Skeletal muscle satellite cell (primary cell): ENCODE data around the gene ARMS2.
A peak's percentile ranks its signal among the peaks of the same experiment; 100 is the strongest.

Source experiments
- H3K27me3 ChIP-seq: 2 replicates; pipeline ENCODE4 v1.7.0; 2013; ENCODE audit warnings: low read length; ENCODE audit not compliant: control insufficient read depth, insufficient read depth
- H3K36me3 ChIP-seq: 2 replicates; pipeline ENCODE4 v1.7.0; 2013; ENCODE audit warnings: mild to moderate bottlenecking, control low read depth, low read length; ENCODE audit not compliant: insufficient read depth
- H3K4me1 ChIP-seq: 2 replicates; pipeline ENCODE4 v1.7.0; 2013; ENCODE audit warnings: low read length; ENCODE audit not compliant: control insufficient read depth, insufficient read depth
- H3K4me2 ChIP-seq: 2 replicates; pipeline ENCODE4 v1.7.0; 2013; ENCODE audit warnings: mild to moderate bottlenecking, low read length
- H3K4me3 ChIP-seq: 2 replicates; pipeline ENCODE4 v1.7.0; 2013; ENCODE audit warnings: low read length
- H3K9ac ChIP-seq: 2 replicates; pipeline ENCODE4 v1.7.0; 2013; ENCODE audit warnings: mild to moderate bottlenecking, low read depth, low read length, moderate library complexity
- H3K9me3 ChIP-seq: replicated peaks from 2 replicates; pipeline ENCODE4 v1.7.0; 2013; ENCODE audit warnings: mild to moderate bottlenecking, control low read depth, low read length

ARMS2 gene

DNA sequence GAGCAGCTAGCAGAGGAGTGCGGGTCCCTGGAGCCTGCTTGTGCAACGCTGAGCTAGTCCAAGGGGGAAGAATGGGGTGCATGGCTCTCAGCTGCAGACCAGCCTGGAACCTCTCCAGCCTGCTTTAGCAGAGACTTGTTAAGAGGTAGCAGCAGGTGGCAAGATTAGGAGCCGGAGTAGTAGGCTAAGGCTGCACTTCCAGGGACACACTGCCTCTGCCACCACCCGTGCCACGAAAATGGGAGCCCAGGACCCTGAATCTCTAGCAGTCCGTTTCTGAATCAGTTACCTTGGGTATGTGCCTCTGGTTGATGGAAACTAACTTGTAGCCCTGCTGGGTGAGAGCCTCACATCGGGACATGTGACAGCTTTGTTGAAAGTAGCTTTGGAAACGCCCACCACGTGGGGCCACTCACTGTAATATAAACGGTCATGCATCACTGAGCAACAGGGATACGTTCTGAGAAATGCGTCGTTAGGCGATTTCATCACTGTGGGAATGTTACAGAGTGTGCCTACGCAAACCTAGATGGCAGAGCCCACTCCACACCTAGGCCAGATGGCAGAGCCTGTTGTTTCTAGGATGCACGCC, 32.8 kb downstream of the ARMS2 start:
- H3K9me3 ChIP-seq, result no peaks in the 10 kb centered on the region
- H3K4me2 ChIP-seq, result no peak overlapping the region
- peaks cover 49% of the 10 kb centered on the region for H3K4me1 ChIP-seq
- H3K36me3 ChIP-seq, result peaks cover 76% of the 10 kb centered on the region
- H3K4me3 ChIP-seq, result no peak overlapping the region
- no peaks in the 10 kb centered on the region for H3K27me3 ChIP-seq
- no peak overlapping the region for H3K9ac ChIP-seq

DNA sequence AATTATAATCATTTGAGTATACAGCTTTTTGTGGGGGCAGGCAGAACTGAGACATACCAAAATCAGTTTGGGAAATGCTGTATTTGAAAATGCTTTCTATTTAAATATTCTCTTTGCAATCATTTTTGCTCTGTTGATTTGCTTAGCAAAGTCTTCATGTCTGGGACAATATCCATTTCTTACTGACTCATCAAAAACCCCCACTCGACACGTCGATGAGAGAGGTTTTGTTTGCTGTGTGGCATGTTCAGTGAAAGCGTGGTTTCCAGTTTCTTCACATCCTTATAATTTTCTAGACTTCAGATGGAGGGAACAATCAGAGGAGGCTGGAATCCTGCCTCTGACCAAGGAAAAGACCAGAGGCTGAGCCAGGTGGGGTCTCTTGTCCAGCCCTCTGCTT, 35.8 kb downstream of the ARMS2 start:
- peaks cover 78% of the 10 kb centered on the region for H3K36me3 ChIP-seq

GRCh38 chr10:122490786-122491680, 36.6 kb downstream of the ARMS2 start:
- H3K36me3 ChIP-seq, result peaks cover 70% of the 10 kb centered on the region
- peaks cover 70% of the 10 kb centered on the region for H3K4me1 ChIP-seq
- peak overlapping the region; percentile 13 for H3K4me3 ChIP-seq
- peak overlapping the region; percentile 23 for H3K4me2 ChIP-seq
- H3K27me3 ChIP-seq, result no peaks in the 10 kb centered on the region
- no peaks in the 10 kb centered on the region for H3K9me3 ChIP-seq
- peak overlapping the region; percentile 32 for H3K9ac ChIP-seq

More for the DNA sequence above, 35.8 kb downstream of the ARMS2 start:
- Histone ChIP-seq H3K27me3 (no peaks in the 10 kb centered on the region), H3K9me3 (no peaks in the 10 kb centered on the region), H3K4me2 (peak overlapping the region; percentile 6), H3K4me3 (no peak overlapping the region), H3K4me1 (peaks cover 70% of the 10 kb centered on the region), H3K9ac (peak overlapping the region; percentile 2)

GRCh38 chr10:122492006-122492405, 37.6 kb downstream of the ARMS2 start:
- Histone ChIP-seq H3K9ac (peak overlapping the region; percentile 32), H3K27me3 (no peaks in the 10 kb centered on the region), H3K4me2 (peak overlapping the region; percentile 23), H3K4me1 (peaks cover 63% of the 10 kb centered on the region), H3K36me3 (peaks cover 69% of the 10 kb centered on the region), H3K4me3 (no peak overlapping the region), H3K9me3 (no peaks in the 10 kb centered on the region)

- no peak overlapping the region for H3K9ac ChIP-seq
- H3K4me3 ChIP-seq, result peak overlapping the region; percentile 14
- peak overlapping the region; percentile 34 for H3K4me2 ChIP-seq
- H3K27me3 ChIP-seq, result no peaks in the 10 kb centered on the region
- H3K4me1 ChIP-seq, result peaks cover 59% of the 10 kb centered on the region
- peaks cover 70% of the 10 kb centered on the region for H3K36me3 ChIP-seq
- H3K9me3 ChIP-seq, result no peaks in the 10 kb centered on the region
These were observed 38.6 kb downstream of the ARMS2 start for GRCh38 chr10:122492999-122493481.

GRCh38 chr10:122493761-122494160, 39.3 kb downstream of the ARMS2 start:
- peaks cover 71% of the 10 kb centered on the region for H3K36me3 ChIP-seq

GRCh38 chr10:122494173-122494820, 39.8 kb downstream of the ARMS2 start:
- Histone ChIP-seq H3K4me3 (peak overlapping the region; percentile 45), H3K9ac (peak overlapping the region; percentile 45), H3K36me3 (peaks cover 70% of the 10 kb centered on the region), H3K9me3 (no peaks in the 10 kb centered on the region), H3K4me2 (peak overlapping the region; percentile 61), H3K27me3 (no peaks in the 10 kb centered on the region), H3K4me1 (peaks cover 70% of the 10 kb centered on the region)

More at GRCh38 chr10:122493761-122494160, 39.3 kb downstream of the ARMS2 start:
- H3K4me2 ChIP-seq, result peak overlapping the region; percentile 61
- H3K4me3 ChIP-seq, result peak overlapping the region; percentile 45
- H3K9me3 ChIP-seq, result no peaks in the 10 kb centered on the region
- H3K27me3 ChIP-seq, result no peaks in the 10 kb centered on the region
- H3K4me1 ChIP-seq, result peaks cover 65% of the 10 kb centered on the region
- no peak overlapping the region for H3K9ac ChIP-seq

DNA sequence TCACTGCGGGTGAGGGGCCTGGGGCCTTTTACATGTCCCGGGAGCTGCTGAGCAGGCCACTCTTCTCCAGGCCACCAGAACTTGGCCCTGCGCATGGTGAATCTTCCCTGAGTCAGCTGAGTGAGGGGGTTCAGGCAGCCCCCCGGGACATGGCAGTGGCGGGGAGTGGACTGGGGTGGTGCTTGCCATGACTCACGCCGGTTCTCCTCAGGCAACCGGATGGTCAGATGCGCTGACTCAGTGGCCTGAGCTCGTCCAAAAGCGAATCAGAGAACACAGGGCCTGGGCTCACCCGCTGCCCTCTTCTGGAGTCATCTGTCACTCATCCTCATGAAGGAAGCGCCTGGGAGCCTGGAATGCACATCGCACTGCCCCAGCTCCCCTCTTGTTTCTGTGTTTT, 40.4 kb downstream of the ARMS2 start:
- peak overlapping the region; percentile 45 for H3K4me3 ChIP-seq
- H3K9ac ChIP-seq, result peak overlapping the region; percentile 66
- peak overlapping the region; percentile 61 for H3K4me2 ChIP-seq
- no peaks in the 10 kb centered on the region for H3K27me3 ChIP-seq
- H3K4me1 ChIP-seq, result peaks cover 74% of the 10 kb centered on the region
- peaks cover 64% of the 10 kb centered on the region for H3K36me3 ChIP-seq
- no peaks in the 10 kb centered on the region for H3K9me3 ChIP-seq

GRCh38 chr10:122495406-122496340, 41.2 kb downstream of the ARMS2 start:
- Histone ChIP-seq H3K4me3 (peak overlapping the region; percentile 21), H3K27me3 (no peaks in the 10 kb centered on the region), H3K9me3 (no peaks in the 10 kb centered on the region), H3K36me3 (peaks cover 64% of the 10 kb centered on the region), H3K4me2 (peak overlapping the region; percentile 61), H3K9ac (peak overlapping the region; percentile 66), H3K4me1 (peaks cover 68% of the 10 kb centered on the region)

DNA sequence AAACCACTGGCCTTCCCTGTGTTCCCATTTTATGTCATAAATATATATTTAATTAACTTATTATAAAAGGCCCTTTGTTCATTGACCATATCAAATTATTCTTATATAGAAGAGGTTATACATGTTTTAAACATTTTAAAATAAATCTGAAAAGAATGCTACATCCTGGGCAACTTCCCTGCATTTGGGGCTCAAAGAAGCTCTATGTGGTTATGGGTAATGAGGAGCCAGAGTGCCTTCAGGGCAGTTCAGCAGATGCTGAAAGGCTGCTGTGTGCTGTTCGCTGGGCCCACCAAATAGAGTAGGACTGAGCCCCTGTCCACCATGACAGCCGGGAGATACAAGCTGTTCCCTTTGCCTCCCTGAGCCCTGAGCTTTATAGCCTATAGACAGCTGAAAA, 42.8 kb downstream of the ARMS2 start:
- Histone ChIP-seq H3K36me3 (peaks cover 63% of the 10 kb centered on the region), H3K9me3 (no peaks in the 10 kb centered on the region), H3K4me1 (peaks cover 53% of the 10 kb centered on the region), H3K4me3 (no peak overlapping the region), H3K9ac (no peak overlapping the region), H3K4me2 (no peak overlapping the region), H3K27me3 (no peaks in the 10 kb centered on the region)
